ENCODE results near the gene PRKAB1.
"Not testable (repeated sequence)": the region's sequence is repeated elsewhere in the genome, so short reads cannot be mapped to it uniquely, and the experiment has no call there.

Gene PRKAB1

DNA sequence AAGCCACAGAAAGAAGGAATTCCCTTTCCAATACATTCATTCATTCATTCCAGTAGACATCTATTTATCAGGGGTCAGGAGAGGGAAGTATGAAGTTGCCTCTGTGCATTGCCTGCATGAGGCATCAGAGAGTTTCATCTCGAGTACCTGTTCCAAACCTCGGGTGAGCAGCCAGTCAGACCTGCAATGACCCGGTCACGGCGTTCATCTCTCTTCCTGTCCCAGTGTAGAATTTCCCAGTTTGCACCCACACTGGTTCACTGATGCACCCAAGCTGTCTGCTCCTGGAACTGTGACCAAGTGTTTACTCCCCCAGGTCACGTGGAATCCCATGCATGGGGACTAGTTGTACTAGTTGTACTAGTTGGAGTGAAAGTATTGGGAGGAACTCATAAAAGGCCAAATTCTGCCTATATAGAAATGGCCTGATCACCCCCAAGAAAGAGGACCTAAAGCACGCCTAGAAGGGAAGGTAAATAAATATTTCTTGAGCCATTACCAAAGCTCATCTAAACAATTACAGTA lies 22.3 kb upstream of the PRKAB1 start:
- TF ChIP-seq, protein P1, sequence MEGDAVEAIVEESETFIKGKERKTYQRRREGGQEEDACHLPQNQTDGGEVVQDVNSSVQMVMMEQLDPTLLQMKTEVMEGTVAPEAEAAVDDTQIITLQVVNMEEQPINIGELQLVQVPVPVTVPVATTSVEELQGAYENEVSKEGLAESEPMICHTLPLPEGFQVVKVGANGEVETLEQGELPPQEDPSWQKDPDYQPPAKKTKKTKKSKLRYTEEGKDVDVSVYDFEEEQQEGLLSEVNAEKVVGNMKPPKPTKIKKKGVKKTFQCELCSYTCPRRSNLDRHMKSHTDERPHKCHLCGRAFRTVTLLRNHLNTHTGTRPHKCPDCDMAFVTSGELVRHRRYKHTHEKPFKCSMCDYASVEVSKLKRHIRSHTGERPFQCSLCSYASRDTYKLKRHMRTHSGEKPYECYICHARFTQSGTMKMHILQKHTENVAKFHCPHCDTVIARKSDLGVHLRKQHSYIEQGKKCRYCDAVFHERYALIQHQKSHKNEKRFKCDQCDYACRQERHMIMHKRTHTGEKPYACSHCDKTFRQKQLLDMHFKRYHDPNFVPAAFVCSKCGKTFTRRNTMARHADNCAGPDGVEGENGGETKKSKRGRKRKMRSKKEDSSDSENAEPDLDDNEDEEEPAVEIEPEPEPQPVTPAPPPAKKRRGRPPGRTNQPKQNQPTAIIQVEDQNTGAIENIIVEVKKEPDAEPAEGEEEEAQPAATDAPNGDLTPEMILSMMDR (IDR thresholded peaks at IDR 0.05; ENCODE audit: control insufficient read depth, extremely low read depth, insufficient read depth), result no peak
- no peak for DNase-seq (ENCODE audit: low read depth)
- H3K4me3 ChIP-seq (ENCODE audit: low read depth, low read length), result no peak overlapping the region

DNA sequence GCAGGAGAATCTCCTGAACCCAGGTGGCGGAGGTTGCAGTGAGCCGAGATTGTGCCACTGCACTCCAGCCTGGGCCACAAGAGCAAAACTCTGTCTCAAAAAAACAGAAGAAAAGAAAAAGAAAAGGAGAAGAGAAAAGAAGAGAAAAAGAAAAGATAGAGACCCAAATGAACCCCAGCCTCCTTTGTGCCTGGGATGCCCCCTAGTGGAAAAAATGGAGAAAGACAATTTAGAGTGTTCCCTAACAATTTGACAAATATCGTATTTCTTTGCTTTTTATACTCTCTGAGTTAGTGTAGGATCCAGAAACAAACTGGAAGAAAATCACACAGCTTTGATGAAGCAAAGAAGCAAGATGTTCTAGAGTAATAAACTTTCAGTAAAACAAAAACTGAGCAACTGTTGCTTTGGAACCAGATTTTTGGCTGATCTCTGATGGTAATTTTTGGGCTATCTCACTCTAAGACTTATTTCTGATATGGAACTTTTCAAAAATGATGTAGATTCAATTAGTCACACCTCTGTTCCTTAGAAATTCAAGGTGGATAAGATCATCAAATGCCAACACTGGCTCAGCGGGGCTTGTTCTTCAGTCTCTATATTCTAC lies 18.6 kb upstream of the PRKAB1 start:
- DNase-seq (ENCODE audit: low read depth), result no peak

DNA sequence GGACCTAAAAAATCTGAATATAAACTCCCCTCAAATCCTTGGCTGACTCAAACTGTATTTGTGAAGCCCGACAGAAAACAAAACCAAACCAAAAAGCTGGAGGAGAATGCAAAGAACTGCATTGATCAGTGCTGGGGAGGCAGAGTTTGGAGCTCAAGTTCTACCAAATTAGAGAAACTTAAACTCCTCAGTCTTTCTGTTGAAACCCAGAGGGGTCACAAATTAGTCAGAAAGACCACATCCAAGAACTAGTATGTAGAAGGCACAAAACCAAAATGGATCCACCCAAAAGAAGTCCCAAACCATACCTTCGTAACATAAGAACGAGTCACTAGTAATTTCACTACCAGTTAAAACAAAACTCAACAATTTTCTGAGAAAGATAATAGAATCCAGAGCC lies 15.3 kb upstream of the PRKAB1 start:
- no peak for DNase-seq (ENCODE audit: low read depth)
- no peak overlapping the region for H3K4me3 ChIP-seq (ENCODE audit: low read depth, low read length)
- TF ChIP-seq, protein P1 (IDR thresholded peaks at IDR 0.05; ENCODE audit: control insufficient read depth, extremely low read depth, insufficient read depth), result no peak

More for the DNA sequence above, 18.6 kb upstream of the PRKAB1 start:
- H3K4me3 ChIP-seq (ENCODE audit: low read depth, low read length), result no peak overlapping the region
- TF ChIP-seq, protein P1 (IDR thresholded peaks at IDR 0.05; ENCODE audit: control insufficient read depth, extremely low read depth, insufficient read depth), result peak; percentile 69

DNA sequence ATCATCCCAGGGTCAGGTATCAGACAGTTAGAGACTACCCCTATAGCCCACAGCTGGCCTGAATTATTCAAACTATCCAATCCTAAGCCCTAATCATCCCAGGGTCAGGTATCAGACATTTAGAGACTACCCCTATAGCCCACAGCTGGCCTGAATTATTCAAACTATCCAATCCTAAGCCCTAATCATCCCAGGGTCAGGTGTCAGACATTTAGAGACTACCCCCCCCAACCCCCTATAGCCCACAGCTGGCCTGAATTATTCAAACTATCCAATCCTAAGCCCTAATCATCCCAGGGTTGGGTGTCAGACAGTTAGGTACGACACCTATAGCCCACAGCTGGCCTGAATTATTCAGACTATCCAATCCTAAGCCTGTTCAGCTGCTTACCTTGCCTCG lies 10.9 kb upstream of the PRKAB1 start:
- not testable (repeated sequence) for H3K4me3 ChIP-seq (ENCODE audit: low read depth, low read length); DNase-seq (ENCODE audit: low read depth)

DNA sequence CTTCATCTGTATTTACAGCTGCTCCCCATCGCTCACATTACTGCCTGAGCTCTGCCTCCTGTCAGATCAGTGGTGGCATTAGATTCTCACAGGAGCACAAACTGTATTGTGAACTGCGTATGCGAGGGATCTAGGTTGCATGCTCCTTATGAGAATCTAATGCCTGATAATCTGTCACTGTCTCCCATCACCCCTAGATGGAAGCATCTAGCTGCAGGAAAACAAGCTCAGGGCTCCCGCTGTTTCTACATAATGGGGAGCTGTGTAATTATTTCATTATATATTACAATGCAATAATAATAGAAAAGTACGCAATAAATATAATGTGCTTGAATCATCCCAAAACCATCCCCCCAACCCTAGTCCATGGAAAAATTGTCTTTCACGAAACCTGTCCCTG lies 9.8 kb upstream of the PRKAB1 start:
- TF ChIP-seq, protein P1 (IDR thresholded peaks at IDR 0.05; ENCODE audit: control insufficient read depth, extremely low read depth, insufficient read depth), result 0 out of 2 replicates have a peak, but pooled peaks have one; percentile 19
- H3K4me3 ChIP-seq (ENCODE audit: low read depth, low read length); DNase-seq (ENCODE audit: low read depth): not testable (repeated sequence)

DNA sequence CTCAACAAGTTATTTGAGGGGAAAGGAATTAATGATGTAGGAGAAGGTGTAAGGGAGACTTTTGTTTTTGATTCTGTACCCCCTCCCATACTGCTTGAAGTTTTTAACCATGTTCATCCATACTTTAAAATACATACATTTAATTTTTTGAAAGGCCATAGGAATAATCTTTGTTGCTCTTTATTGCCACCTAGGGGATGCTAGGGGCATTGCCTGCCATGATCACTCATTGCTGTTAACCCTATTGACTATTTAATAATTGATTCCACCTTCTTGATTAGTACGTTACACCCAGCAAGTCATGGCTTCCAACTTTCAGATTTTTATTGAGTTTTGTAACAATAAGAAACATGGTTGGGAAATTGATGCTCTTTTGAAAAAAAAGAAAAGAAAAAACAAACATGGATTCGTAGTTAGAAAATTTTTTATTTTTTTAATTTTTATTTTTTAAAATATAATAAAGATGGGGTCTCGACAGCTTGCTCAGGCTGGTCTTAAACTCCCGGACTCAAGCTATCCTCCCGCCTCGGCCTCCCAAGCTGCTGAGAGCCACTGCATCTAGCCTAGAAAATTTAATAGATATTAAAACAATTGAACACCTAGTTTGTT lies 8.5 kb upstream of the PRKAB1 start:
- DNase-seq (ENCODE audit: low read depth), result no peak

DNA sequence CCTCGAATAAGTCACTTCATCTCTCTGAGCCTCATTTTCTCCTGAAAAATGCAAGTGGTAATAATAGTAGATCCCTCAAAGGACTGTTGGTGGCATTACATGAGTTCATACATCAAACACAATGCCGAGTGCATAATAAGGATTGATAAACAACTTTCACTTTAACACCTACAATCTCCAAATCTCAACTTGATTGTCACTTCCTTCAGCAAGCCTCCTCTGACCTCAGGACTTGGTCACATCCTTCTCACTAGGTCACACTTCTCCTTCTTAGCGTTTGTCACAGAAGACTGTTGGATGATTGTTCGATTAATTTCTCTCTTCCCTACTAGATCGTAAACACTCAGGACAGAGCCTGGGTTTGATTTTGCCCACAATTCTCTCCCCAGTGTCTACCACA lies 7.9 kb upstream of the PRKAB1 start:
- H3K4me3 ChIP-seq (ENCODE audit: low read depth, low read length), result no peak overlapping the region
- no peak for DNase-seq (ENCODE audit: low read depth)
- TF ChIP-seq, protein P1 (IDR thresholded peaks at IDR 0.05; ENCODE audit: control insufficient read depth, extremely low read depth, insufficient read depth), result no peak

More for the DNA sequence above, 8.5 kb upstream of the PRKAB1 start:
- TF ChIP-seq, protein P1 (IDR thresholded peaks at IDR 0.05; ENCODE audit: control insufficient read depth, extremely low read depth, insufficient read depth), result peak; percentile 77
- no peak overlapping the region for H3K4me3 ChIP-seq (ENCODE audit: low read depth, low read length)

Measured in LNCaP clone FGC (cell line).